NB4 (cell line): ENCODE data around the gene GABRB2.

Source experiments
- POLR2A ChIP-seq: IDR thresholded peaks from 2 replicates; pipeline ENCODE4 v1.6.1; 2011; ENCODE audit warnings: mild to moderate bottlenecking; ENCODE audit not compliant: insufficient read length; ENCODE audit errors: extremely low read depth
- TF ChIP-seq, protein P1 (sequence below): IDR thresholded peaks from one replicate; pipeline ENCODE4 v1.5.1; 2012; ENCODE audit warnings: low read depth, low read length
- TF ChIP-seq, protein P2 (sequence below): IDR thresholded peaks from 2 replicates; pipeline ENCODE4 v1.6.1; 2011; ENCODE audit warnings: low read depth, low read length

DNA sequence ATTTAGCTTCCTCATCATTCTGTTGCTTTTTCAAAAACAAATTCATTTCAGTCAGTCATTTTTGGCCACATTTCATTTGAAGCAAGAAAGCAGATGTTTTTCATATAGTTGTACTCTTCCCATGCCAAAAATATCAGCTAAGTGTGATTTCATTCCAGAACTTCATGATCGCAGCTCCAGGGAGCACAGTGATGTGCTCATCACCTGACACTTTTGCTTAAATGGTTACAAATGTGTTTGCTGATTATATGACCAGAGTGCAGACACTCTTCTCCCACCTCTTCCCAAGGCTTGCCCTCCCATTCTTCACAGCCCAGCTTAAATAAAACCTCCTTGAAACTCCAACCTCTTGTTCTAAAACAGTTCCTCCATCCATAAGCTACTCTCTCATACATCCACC, 32.6 kb downstream of the GABRB2 start:
- TF ChIP-seq, protein P1, sequence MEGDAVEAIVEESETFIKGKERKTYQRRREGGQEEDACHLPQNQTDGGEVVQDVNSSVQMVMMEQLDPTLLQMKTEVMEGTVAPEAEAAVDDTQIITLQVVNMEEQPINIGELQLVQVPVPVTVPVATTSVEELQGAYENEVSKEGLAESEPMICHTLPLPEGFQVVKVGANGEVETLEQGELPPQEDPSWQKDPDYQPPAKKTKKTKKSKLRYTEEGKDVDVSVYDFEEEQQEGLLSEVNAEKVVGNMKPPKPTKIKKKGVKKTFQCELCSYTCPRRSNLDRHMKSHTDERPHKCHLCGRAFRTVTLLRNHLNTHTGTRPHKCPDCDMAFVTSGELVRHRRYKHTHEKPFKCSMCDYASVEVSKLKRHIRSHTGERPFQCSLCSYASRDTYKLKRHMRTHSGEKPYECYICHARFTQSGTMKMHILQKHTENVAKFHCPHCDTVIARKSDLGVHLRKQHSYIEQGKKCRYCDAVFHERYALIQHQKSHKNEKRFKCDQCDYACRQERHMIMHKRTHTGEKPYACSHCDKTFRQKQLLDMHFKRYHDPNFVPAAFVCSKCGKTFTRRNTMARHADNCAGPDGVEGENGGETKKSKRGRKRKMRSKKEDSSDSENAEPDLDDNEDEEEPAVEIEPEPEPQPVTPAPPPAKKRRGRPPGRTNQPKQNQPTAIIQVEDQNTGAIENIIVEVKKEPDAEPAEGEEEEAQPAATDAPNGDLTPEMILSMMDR: no peak
- no peak for TF ChIP-seq POLR2A
- TF ChIP-seq, protein P2, sequence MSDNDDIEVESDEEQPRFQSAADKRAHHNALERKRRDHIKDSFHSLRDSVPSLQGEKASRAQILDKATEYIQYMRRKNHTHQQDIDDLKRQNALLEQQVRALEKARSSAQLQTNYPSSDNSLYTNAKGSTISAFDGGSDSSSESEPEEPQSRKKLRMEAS: no peak
